ENCODE data around the gene ACER3. TPM values are rescaled to one million over a fixed set of nuclear protein-coding genes. Genes with fewer than 3 reads are reported as not detected.

The ACER3 gene
- total and polyA plus RNA-seq, 2 donors (not counting 1 experiment from before 2014, with no cell fraction given), result 3.3 to 12.9 TPM

- no peaks in the 10 kb centered on the region for H4K20me1 ChIP-seq (ENCODE audit: control insufficient read depth, insufficient read depth, low read length, poor library complexity, severe bottlenecking)
- POLR2A ChIA-PET, result interaction anchor here (0.6 to 0.7 kb wide), 2 partner anchors 65 to 108 kb away, joined by 5 to 6 read pairs; no protein-coding TSS in a partner anchor
- CTCF ChIA-PET, result interaction anchor here (0.5 to 5.5 kb wide), 31 partner anchors 8 to 628 kb away, joined by 3 to 96 read pairs (median 5); no protein-coding TSS in a partner anchor
- Mint-ChIP-seq H3K4me1 (peaks cover 9% of the 10 kb centered on the region), H3K4me3 (peak overlapping the region; percentile 75), H3K27ac (no peak overlapping the region), H3K9me3 (ENCODE audit: insufficient read depth) (no peaks in the 10 kb centered on the region), H3K27me3 (no peaks in the 10 kb centered on the region)
- H3K36me3 ChIP-seq (replicated peaks in 1 of 2; ENCODE audit: control extremely low read depth in 1 of 2, control insufficient read depth in 1 of 2, extremely low read depth in 1 of 2, insufficient read depth in 2 of 2, low read length in 1 of 2), result no peaks in the 10 kb centered on the region
- H3K4me1 ChIP-seq (ENCODE audit: control insufficient read depth in 2 of 2, insufficient read depth in 2 of 2, low read length in 2 of 2), result peaks cover 6 to 8% of the 10 kb centered on the region in 2 donors
- ATAC-seq (ENCODE audit: low read depth) (peak; percentile 74), DNase-seq (peak; percentile 82)
- H3K27me3 ChIP-seq (replicated peaks in 1 of 4; ENCODE audit: control extremely low read depth in 1 of 4, control insufficient read depth in 3 of 4, insufficient read depth in 4 of 4, low read length in 3 of 4), result no peaks in the 10 kb centered on the region
- intact Hi-C loops (cut with micrococcal nuclease), result loop anchor here (1.0 to 10.0 kb wide), 4 partner anchors 58 to 185 kb away; partner anchors contain the start of gene ACER3
- 66% methylated on average over 5 of the region's 7 CpGs for WGBS (ENCODE audit: insufficient coverage)
- no peaks in the 10 kb centered on the region for H3K9me3 ChIP-seq (ENCODE audit: control extremely low read depth in 1 of 3, control insufficient read depth in 2 of 3, insufficient read depth in 1 of 3, low read length in 2 of 3)
- H3K4me3 ChIP-seq (ENCODE audit: control extremely low read depth in 1 of 5, extremely low read depth in 1 of 5, insufficient read depth in 1 of 5, low read depth in 2 of 5, low read length in 4 of 5), result peak overlapping the region; percentile 2 to 62 (median 41)
- H2AFZ ChIP-seq (ENCODE audit: insufficient read depth, low read depth, low read length, poor library complexity, severe bottlenecking), result peak overlapping the region; percentile 91
- no peak overlapping the region for H3K27ac ChIP-seq (ENCODE audit: low read length in 2 of 2)
- TF ChIP-seq EZH2 (IDR thresholded peaks at IDR 0.05; ENCODE audit: borderline replicate concordance, insufficient read depth, low read depth, low read length, poor library complexity, severe bottlenecking) (no peak), CTCF (IDR thresholded peaks at IDR 0.05) (peak; percentile 93)
- peaks cover 4% of the 10 kb centered on the region for H3K79me2 ChIP-seq (ENCODE audit: control insufficient read depth, insufficient read depth, low read length)
- peak overlapping the region; percentile 54 for H3K9ac ChIP-seq (ENCODE audit: low read length)
- H3K4me2 ChIP-seq (replicated peaks; ENCODE audit: low read depth, low read length, poor library complexity, severe bottlenecking), result peak overlapping the region; percentile 78
Measured at GRCh38 chr11:76919887-76920746, 59.4 kb downstream of the ACER3 start.

- no CpG with 5 or more reads among the region's 5 CpGs for WGBS (ENCODE audit: insufficient coverage)
- no peaks in the 10 kb centered on the region for H3K4me1 ChIP-seq (ENCODE audit: control insufficient read depth in 2 of 2, insufficient read depth in 2 of 2, low read length in 2 of 2)
- intact Hi-C loops (cut with micrococcal nuclease), result no loop called here
- Mint-ChIP-seq H3K27me3 (no peaks in the 10 kb centered on the region), H3K4me1 (no peaks in the 10 kb centered on the region), H3K9me3 (ENCODE audit: insufficient read depth) (no peaks in the 10 kb centered on the region), H3K4me3 (no peak overlapping the region), H3K27ac (no peak overlapping the region)
- H2AFZ ChIP-seq (ENCODE audit: insufficient read depth, low read depth, low read length, poor library complexity, severe bottlenecking), result no peak overlapping the region
- TF ChIP-seq CTCF (IDR thresholded peaks at IDR 0.05) (no peak), EZH2 (IDR thresholded peaks at IDR 0.05; ENCODE audit: borderline replicate concordance, insufficient read depth, low read depth, low read length, poor library complexity, severe bottlenecking) (no peak)
- DNase-seq (no peak), ATAC-seq (ENCODE audit: low read depth) (no peak)
- H3K9me3 ChIP-seq (ENCODE audit: control extremely low read depth in 1 of 3, control insufficient read depth in 2 of 3, insufficient read depth in 1 of 3, low read length in 2 of 3), result no peaks in the 10 kb centered on the region
- no peaks in the 10 kb centered on the region for H3K27me3 ChIP-seq (replicated peaks in 1 of 4; ENCODE audit: control extremely low read depth in 1 of 4, control insufficient read depth in 3 of 4, insufficient read depth in 4 of 4, low read length in 3 of 4)
- CTCF ChIA-PET, result no interaction called here
- POLR2A ChIA-PET, result no interaction called here
- no peak overlapping the region for H3K4me2 ChIP-seq (replicated peaks; ENCODE audit: low read depth, low read length, poor library complexity, severe bottlenecking)
- H3K9ac ChIP-seq (ENCODE audit: low read length), result no peak overlapping the region
- H4K20me1 ChIP-seq (ENCODE audit: control insufficient read depth, insufficient read depth, low read length, poor library complexity, severe bottlenecking), result no peaks in the 10 kb centered on the region
- no peak overlapping the region for H3K4me3 ChIP-seq (ENCODE audit: control extremely low read depth in 1 of 5, extremely low read depth in 1 of 5, insufficient read depth in 1 of 5, low read depth in 2 of 5, low read length in 4 of 5)
- no peaks in the 10 kb centered on the region for H3K79me2 ChIP-seq (ENCODE audit: control insufficient read depth, insufficient read depth, low read length)
- H3K27ac ChIP-seq (ENCODE audit: low read length in 2 of 2), result no peak overlapping the region
- no peaks in the 10 kb centered on the region for H3K36me3 ChIP-seq (replicated peaks in 1 of 2; ENCODE audit: control extremely low read depth in 1 of 2, control insufficient read depth in 1 of 2, extremely low read depth in 1 of 2, insufficient read depth in 2 of 2, low read length in 1 of 2)
Measured at GRCh38 chr11:76927160-76927559, 66.4 kb downstream of the ACER3 start.
